RWPE2 (cell line): Measurements from ENCODE around the gene DDAH1.

Experiments used
- ATAC-seq: fragments of 200-7000 bp; cut with Tn5 transposase; 3 replicates; pipeline ENCODE4 v1.9.1; 2021; ENCODE audit warnings: low read depth
- DNase-seq: peaks from one replicate; pipeline ENCODE4 v3.0.0-alpha.2; 2020; ENCODE audit warnings: low spot score
- H3K27ac ChIP-seq: fragments of 450-650 bp; 2 replicates; pipeline ENCODE4 v1.5.1; 2017; ENCODE audit warnings: mild to moderate bottlenecking; ENCODE audit not compliant: poor library complexity, severe bottlenecking
- H3K27me3 ChIP-seq: fragments of 250-450 bp; sonication (Bioruptor Pico); 2 replicates; pipeline ENCODE4 v1.5.1; 2021; ENCODE audit warnings: mild to moderate bottlenecking, moderate library complexity; ENCODE audit not compliant: insufficient read depth, poor library complexity, severe bottlenecking
- H3K36me3 ChIP-seq: fragments of 250-450 bp; sonication (Bioruptor Pico); 2 replicates; pipeline ENCODE4 v1.5.1; 2020; ENCODE audit warnings: low read depth, mild to moderate bottlenecking, moderate library complexity
- H3K4me1 ChIP-seq: fragments of 250-450 bp; sonication (Bioruptor Pico); 2 replicates; pipeline ENCODE4 v1.5.1; 2021; ENCODE audit warnings: mild to moderate bottlenecking, moderate library complexity; ENCODE audit not compliant: insufficient read depth, poor library complexity, severe bottlenecking
- H3K4me3 ChIP-seq: fragments of 250-450 bp; sonication (Bioruptor Pico); 2 replicates; pipeline ENCODE4 v1.5.1; 2021; ENCODE audit warnings: mild to moderate bottlenecking, moderate library complexity; ENCODE audit not compliant: severe bottlenecking
- H3K9me3 ChIP-seq: fragments of 250-450 bp; sonication (Bioruptor Pico); 2 replicates; pipeline ENCODE4 v1.5.1; 2021; ENCODE audit warnings: mild to moderate bottlenecking, moderate library complexity; ENCODE audit not compliant: severe bottlenecking
- CTCF ChIP-seq: fragments of 450-650 bp; IDR thresholded peaks from one replicate; pipeline ENCODE4 v1.5.1; 2017; ENCODE audit warnings: mild to moderate bottlenecking, moderate library complexity; ENCODE audit not compliant: poor library complexity, severe bottlenecking

The DDAH1 gene

GRCh38 chr1:85465786-85466134 lies 801 bp upstream of the DDAH1 start:
- Histone ChIP-seq H3K9me3 (no peaks in the 10 kb centered on the region), H3K27me3 (no peaks in the 10 kb centered on the region), H3K4me1 (peaks cover 8% of the 10 kb centered on the region), H3K27ac (no peak overlapping the region), H3K36me3 (no peaks in the 10 kb centered on the region), H3K4me3 (peak overlapping the region; percentile 69)
- no peak for DNase-seq
- no peak for TF ChIP-seq CTCF
- no peak for ATAC-seq

- H3K27ac ChIP-seq: peak overlapping the region; percentile 50
- no peaks in the 10 kb centered on the region for H3K9me3 ChIP-seq
- no peak for TF ChIP-seq CTCF
- DNase-seq (peak; percentile 72), ATAC-seq (peak; percentile 69)
- no peaks in the 10 kb centered on the region for H3K27me3 ChIP-seq
- H3K4me3 ChIP-seq: peak overlapping the region; percentile 69
- H3K4me1 ChIP-seq: peaks cover 8% of the 10 kb centered on the region
- no peaks in the 10 kb centered on the region for H3K36me3 ChIP-seq
Measured at GRCh38 chr1:85464497-85465098, 361 bp downstream of the DDAH1 start.

GRCh38 chr1:85463731-85464496 lies 1.0 kb downstream of the DDAH1 start:
- peak overlapping the region; percentile 50 for H3K27ac ChIP-seq
- H3K4me1 ChIP-seq: peaks cover 8% of the 10 kb centered on the region
- H3K4me3 ChIP-seq: peak overlapping the region; percentile 69
- no peaks in the 10 kb centered on the region for H3K27me3 ChIP-seq
- H3K9me3 ChIP-seq: no peaks in the 10 kb centered on the region
- H3K36me3 ChIP-seq: no peaks in the 10 kb centered on the region
- no peak for TF ChIP-seq CTCF
- DNase-seq (no peak), ATAC-seq (peak; percentile 22)

GRCh38 chr1:85462931-85463649 lies 1.9 kb downstream of the DDAH1 start:
- Histone ChIP-seq H3K27me3 (no peaks in the 10 kb centered on the region), H3K36me3 (no peaks in the 10 kb centered on the region), H3K4me3 (no peak overlapping the region), H3K27ac (peak overlapping the region; percentile 50), H3K4me1 (peaks cover 8% of the 10 kb centered on the region), H3K9me3 (no peaks in the 10 kb centered on the region)
- no peak for TF ChIP-seq CTCF
- ATAC-seq: no peak
- DNase-seq: no peak
